RKO (cell line): Measurements from ENCODE around the gene CACNA2D3.

ENCODE experiments used
- DNase-seq: peaks from one replicate; pipeline ENCODE4 v3.0.0-alpha.2; 2016; ENCODE audit warnings: low spot score

CACNA2D3 gene

GRCh38 chr3:54681706-54682105, 559.4 kb downstream of the CACNA2D3 start:
- DNase-seq, result no peak

- no peak for DNase-seq
Measured at GRCh38 chr3:54685213-54685612, 562.9 kb downstream of the CACNA2D3 start.

GRCh38 chr3:54691289-54691771, 569.0 kb downstream of the CACNA2D3 start:
- DNase-seq, result no peak

DNA sequence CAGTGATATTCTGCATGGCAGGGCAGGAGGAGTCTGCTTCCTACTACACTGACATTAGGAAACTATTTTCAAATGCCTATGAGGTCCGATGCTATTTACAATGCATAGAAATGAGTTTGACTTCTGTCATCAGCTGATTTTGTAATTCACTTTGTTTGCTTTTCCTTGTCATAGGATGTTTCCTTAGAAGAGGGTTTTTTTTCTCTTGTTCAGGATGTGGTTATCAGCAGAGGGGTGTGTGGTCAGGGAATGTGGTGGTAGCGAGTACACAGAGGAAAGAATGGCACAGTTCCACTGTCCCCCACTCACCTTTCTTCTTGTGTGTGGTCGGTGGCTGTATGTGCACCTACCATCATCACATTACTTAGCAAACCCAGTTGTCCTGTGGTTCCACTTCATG, 574.0 kb downstream of the CACNA2D3 start:
- no peak for DNase-seq

GRCh38 chr3:54698054-54698453, 575.7 kb downstream of the CACNA2D3 start:
- no peak for DNase-seq

DNA sequence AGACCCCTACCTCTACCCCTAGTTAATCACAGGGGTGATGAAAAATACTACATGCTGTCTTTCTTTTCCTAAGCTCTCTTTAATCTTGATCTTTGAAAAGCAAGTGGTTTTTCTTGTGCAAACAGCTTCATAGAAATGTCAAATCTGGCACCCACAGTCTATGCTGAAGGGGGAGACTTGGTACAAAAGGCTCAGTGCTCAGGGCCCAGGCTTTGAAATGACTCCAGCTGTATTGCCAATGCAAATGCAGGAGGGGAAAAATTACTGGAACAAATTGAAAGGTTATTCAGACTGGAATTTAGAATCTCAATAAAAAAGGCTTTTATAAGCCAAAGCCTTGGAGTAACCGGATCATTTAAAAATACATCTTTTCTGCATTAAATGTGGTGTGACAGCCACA, 581.6 kb downstream of the CACNA2D3 start:
- DNase-seq, result no peak

DNA sequence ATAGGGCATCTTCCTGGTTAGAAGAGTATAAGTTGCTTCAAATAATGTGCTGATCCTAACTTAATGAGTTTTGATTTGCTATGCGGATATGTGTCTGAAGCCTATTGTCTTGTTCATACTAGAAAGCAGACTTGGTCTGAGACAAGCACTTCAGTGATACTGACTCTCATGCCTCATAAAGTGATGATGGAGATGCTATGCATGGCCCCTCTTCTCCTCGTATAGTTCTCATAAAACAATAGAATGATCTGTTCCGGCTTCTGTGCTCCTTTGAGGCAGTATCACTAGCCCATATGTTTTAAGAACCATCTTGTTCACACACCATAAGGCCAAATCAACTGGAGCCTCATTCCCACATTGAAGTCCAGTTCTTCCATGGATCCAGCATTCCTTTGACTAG, 583.4 kb downstream of the CACNA2D3 start:
- DNase-seq, result no peak

DNA sequence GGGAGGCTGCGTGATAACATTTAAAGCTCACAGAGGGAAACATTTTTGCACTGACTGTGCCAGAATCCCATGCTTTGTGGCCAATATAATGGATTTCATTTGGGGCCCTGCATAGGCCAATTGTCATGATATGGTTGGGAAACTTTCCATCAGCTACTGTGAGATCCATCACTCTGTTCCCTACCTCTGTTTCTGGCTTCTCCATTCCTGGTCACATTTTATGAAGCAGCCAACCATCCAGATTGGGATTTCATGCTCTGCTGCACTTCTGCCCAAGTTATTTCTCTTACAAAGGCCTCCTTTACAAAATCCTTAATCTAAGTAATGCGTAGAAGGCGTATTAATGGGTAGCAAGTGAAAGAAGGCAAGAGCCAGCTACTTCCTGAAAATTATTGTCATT, 584.4 kb downstream of the CACNA2D3 start:
- no peak for DNase-seq

GRCh38 chr3:54709785-54710184, 587.4 kb downstream of the CACNA2D3 start:
- DNase-seq, result no peak

DNA sequence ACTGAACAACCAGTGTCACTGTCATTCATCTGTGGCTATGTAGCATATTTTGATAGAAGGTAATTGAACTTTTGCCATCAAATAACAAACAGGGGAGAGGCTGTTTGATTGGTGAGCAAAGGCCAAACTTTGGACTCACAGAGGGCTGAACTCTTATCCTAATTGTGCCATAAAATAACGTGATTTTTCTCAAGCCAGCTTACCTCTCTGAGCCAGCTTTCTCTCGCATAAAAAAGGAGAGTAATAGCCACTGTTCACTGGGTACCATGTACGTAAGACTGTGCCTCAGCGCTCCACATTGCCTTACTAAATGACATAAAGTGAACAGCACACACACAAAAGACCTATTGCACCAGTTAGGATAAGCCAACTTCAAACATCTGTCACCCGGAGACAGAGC, 588.6 kb downstream of the CACNA2D3 start:
- DNase-seq, result no peak

DNA sequence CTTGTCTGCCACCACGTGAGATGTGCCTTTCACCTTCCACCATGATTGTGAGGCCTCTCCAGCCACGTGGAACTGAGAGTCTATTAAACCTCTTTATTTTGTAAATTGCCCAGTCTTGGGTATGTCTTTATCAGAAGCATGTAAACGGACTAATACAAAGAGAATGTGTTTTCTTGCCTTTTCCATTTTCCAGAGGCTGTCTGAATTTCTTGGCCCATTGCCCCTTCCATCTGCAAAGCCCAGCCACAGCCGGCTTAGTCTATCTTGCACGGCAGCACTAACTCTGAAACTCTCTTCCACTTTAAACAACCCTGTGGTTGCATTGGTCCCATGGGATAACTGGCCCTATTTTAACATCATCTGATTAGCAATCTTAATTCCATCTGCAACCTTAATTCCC, 590.2 kb downstream of the CACNA2D3 start:
- no peak for DNase-seq

GRCh38 chr3:54713031-54713430, 590.7 kb downstream of the CACNA2D3 start:
- DNase-seq, result no peak

GRCh38 chr3:54713455-54713854, 591.1 kb downstream of the CACNA2D3 start:
- DNase-seq, result no peak

DNA sequence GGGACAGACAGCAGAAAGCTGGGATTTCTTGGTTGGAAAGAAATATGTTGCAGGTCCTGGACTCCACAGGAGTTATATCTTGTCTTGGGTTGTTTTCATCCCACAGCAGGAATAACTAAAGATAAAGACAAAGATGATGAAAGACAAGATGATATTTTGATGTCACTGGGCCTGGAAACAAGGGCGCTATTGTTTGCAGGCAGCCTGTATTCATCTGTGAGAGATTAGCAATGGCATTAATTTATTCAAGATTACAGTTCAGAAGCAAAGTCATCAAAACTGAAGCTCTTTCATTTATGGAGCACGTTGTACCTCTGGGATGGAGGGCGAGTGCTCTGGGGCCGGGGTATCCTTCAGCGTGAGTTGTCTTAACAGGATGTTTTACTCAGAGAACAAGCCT, 591.7 kb downstream of the CACNA2D3 start:
- no peak for DNase-seq

DNA sequence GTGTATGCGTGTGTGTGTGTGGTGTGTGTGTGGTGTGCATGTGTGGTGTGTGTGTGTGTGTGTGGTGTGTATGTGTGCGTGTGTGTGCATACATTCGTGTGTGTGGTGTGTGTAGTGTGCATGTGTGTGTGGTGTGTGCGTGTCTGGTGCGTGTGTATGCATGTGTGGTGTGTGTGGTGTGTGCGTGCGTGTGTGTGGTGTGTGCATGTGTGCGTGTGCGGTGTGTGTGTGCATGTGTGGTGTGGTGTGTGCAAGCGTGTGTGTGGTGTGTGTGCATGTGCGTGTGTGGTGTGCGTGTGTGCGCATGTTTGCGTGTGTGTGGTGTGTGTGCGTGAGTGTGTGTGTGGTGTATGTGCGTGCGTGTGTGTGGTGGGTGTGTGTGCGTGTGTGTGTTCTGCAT, 595.2 kb downstream of the CACNA2D3 start:
- no peak for DNase-seq

DNA sequence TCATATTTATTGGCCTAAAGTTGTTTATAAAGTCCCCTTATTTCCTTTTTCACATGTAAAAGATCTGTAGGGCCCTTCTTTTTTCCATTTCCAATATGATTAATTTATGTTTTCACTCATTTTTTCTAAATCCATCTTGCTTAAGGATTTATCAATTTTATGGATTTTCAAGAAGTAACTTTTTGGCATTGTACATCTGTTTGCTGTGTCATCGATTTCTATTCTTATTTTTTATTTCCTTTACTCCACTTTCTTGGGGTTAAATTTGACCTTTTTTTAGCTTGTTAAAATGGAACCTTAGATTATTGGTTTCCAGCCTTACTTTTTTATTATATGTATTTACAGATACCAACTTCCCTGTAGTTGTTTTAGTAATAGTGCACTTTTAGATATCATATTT, 597.6 kb downstream of the CACNA2D3 start:
- no peak for DNase-seq

DNA sequence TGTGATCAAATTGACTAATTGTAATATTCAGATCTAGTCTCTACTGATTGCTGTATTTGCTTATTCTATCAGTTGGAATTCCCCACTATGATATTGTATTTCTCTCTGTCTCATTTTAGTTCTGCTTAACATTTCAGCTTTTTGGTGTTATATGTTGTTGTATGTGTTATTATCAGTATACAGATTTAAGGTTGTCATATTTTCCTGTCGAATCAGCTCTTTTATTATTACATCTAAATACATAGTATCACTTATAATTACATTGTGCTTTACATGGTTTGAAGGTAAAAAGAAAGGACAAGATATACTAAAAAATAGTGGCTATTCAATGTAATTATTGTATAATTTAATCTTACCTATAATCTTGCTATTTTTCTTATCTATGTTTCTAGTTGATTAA, 598.3 kb downstream of the CACNA2D3 start:
- DNase-seq, result no peak

DNA sequence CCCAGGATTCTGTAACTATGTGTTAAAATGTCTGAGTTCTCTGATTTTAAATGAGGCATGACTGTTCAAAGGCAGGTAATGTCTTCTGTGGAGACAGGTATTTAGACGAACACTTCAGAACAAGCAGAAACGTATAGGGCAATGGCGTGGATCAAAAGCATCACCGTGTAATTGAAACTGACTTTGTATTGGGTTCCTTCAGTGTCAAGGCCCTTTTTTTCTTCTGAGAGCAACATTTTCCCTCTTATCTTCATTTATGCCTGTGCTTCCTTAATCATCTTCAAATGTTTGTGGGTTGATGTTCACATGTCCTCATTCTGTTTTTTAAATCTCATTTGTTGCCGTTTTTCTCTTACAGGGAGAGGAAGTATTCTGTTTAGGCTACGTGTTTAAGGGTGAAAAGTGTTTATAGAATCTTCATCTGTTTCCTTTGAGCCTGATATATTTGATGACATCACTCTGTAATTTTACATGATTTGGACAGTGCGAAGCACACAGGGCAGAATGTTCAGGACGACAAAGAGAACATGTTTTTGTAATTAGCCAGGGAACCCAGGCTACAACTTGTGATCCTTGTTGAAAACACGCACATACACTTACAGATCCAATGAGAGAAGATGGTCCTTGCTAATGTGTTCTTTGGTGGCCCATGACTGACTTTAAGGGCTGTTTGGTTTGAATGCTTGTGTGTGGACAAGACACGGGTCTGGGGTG, 609.5 kb downstream of the CACNA2D3 start:
- DNase-seq, result no peak

DNA sequence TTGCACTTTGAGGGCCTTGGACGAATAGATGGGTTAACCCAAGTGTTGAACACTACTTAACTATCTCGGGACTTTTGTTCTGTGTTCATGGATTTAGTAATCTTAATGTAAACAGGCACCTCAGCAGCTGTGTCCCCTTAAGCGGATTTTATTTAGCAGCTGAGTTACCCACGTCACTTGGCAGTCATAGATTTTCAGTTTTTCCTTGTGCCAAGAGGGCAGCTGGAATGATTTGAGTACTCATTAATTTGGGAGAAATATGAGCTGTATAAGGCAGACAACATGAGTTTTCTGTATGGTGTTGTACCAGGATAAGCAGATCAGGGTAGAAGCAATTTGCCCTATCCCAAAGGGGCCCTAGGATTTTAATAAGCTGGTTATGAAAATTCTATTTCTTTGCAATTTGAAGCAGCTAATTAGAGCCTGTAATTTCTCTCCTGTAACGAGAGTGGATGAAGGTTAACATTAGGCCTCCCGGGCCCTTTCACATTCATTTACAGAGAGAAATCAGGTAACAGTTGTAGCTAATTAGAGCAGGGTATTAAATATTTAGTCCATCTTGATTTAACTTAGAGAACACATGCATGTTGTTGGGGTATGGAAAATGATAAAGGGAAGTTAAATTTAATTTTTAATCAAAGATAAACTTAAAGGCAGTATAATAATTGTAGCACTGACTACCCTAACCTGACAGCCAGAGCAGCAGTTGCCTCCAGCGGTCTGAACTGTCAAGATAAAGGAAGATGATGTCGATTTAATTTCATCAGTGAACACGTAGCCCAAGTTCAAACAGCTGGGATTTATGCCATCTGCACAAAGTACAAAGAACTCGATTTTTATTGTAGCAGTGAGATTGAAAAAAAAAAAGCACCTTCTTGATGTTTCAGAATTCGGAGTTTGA, 611.0 kb downstream of the CACNA2D3 start:
- DNase-seq, result no peak

GRCh38 chr3:54736459-54736858, 614.1 kb downstream of the CACNA2D3 start:
- no peak for DNase-seq

DNA sequence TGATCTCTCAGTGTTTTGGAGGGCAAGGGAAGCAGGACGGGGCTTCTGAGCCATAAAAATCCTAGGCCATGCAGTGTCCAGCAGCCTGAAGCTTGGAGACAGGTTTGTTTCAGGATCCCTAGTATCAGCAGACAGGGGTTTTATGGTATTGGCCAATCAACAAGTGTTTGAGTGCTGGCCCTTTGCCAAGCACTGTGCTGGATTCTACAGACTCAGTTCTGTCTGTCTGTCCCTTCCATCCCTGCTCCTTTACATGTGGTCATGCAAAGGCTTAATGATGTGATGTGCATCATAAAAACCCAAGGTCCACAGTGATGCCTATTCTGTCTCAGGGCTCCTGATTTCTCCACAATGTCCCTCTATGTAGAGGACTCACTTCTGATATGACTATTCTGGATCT, 621.4 kb downstream of the CACNA2D3 start:
- no peak for DNase-seq

GRCh38 chr3:54744291-54744690, 621.9 kb downstream of the CACNA2D3 start:
- DNase-seq, result no peak

- no peak for DNase-seq
Measured at GRCh38 chr3:54745843-54746242, 623.5 kb downstream of the CACNA2D3 start.
